Measurements from ENCODE around the gene CUL2. TPM values are rescaled to one million over a fixed set of nuclear protein-coding genes. Genes with fewer than 3 reads are reported as not detected.

Gene CUL2
- total and polyA plus RNA-seq, 2 experiments from 2014 or later, result 17.2 to 38.3 TPM

GRCh38 chr10:35075228-35075627, 14.9 kb downstream of the CUL2 start:
- no peaks in the 10 kb centered on the region for H3K9me3 Mint-ChIP-seq
- no peaks in the 10 kb centered on the region for H3K27me3 ChIP-seq (ENCODE audit: insufficient read depth)
- H3K79me2 ChIP-seq (replicated peaks; ENCODE audit: insufficient read depth), result peaks cover 71% of the 10 kb centered on the region
- no peaks in the 10 kb centered on the region for H3F3A ChIP-seq (replicated peaks; ENCODE audit: low read depth)
- DNase-seq (ENCODE audit: low spot score) (no peak), ATAC-seq (no peak)
- no peak overlapping the region for H3K27ac ChIP-seq (ENCODE audit: low read depth)
- no peak overlapping the region for H3K4me3 ChIP-seq
- no peak overlapping the region for H3K4me3 Mint-ChIP-seq
- no peak for TF ChIP-seq CREB1 (CRISPR knock-in tag; IDR thresholded peaks at IDR 0.05; ENCODE audit: low read depth)
- no peak for TF ChIP-seq ZNF114 (CRISPR knock-in tag; IDR thresholded peaks at IDR 0.05)
- TF ChIP-seq CTCF (conservative IDR thresholded peaks at IDR 0.05; ENCODE audit: low read depth in 2 of 2), result no peak
- TF ChIP-seq NANOG (IDR thresholded peaks at IDR 0.05; ENCODE audit: borderline replicate concordance), result no peak
- TF ChIP-seq ZNF462 (CRISPR knock-in tag; IDR thresholded peaks at IDR 0.05), result no peak
- TF ChIP-seq ETS1 (IDR thresholded peaks at IDR 0.05), result no peak
- no peak for TF ChIP-seq POLR2AphosphoS5 (IDR thresholded peaks at IDR 0.05; ENCODE audit: low read depth)
- TF ChIP-seq JUNB (IDR thresholded peaks at IDR 0.05; ENCODE audit: unreplicated experiment), result no peak
- TF ChIP-seq EZH2phosphoT487 (IDR thresholded peaks at IDR 0.05; ENCODE audit: unreplicated experiment), result no peak
- no peak for TF ChIP-seq REST (IDR thresholded peaks at IDR 0.05; ENCODE audit: unreplicated experiment)
- no peak for TF ChIP-seq STAT1 (IDR thresholded peaks at IDR 0.05; ENCODE audit: unreplicated experiment)
- H2AFZ ChIP-seq, result no peak overlapping the region
- no peaks in the 10 kb centered on the region for H3K4me1 ChIP-seq (ENCODE audit: insufficient read depth)
- H3K36me3 ChIP-seq (ENCODE audit: insufficient read depth), result no peaks in the 10 kb centered on the region
- H3K27ac Mint-ChIP-seq, result no peak overlapping the region
- H3K27me3 Mint-ChIP-seq (ENCODE audit: insufficient read depth, low read depth, poor library complexity), result no peaks in the 10 kb centered on the region
- H3K9me2 ChIP-seq (ENCODE audit: insufficient read depth), result no peaks in the 10 kb centered on the region
- H3K4me2 ChIP-seq, result no peak overlapping the region
- H4K20me1 ChIP-seq (replicated peaks; ENCODE audit: insufficient read depth), result peaks cover 7% of the 10 kb centered on the region; the same call in 1 of the 2 replicates
- no peaks in the 10 kb centered on the region for H3K36me3 Mint-ChIP-seq (ENCODE audit: low read depth)
- no peaks in the 10 kb centered on the region for H3K4me1 Mint-ChIP-seq

All from GM23338 (cell line).